ENCODE measurements around the gene GARIN1A.

GARIN1A gene

DNA sequence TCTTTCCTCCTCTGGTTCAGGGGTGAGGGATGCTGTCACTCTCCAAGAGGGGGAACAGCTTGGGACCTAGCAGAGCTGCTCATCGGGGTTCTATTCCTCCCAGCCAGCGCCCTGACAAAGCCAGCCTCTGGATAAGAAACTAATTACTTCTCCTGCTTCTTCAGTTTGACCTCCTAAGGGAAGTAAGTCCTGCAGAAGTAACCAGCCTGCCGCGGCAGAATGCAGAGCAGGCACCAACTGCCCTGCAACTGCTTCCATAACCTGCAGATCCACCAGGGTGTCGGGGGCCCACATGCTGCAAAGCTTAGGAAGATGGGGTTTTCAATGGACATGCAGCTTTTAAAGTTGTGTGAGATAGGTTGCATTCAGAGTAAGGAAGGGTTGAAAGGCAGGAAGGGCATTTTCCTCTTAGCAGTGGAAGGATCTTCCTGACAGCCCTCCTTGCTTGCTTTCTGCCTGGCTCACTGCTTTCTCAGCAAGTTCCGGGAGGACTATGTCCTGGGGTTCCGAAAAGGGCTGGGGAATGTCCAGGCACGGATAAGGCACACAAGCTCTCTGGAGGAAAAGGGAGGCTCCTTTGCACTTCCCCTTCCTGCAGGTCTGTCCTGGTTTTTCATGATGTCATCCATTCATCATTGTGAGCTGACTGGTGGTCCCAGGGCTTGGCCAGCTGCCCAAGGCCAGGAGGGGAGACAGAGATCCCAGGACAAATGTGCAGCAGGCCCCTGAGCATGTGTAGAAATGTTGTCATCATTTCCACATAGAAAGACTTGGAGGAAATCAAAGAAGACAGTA is 42.8 kb downstream of the GARIN1A start:
- DNase-seq (ENCODE audit: low read depth in 2 of 2, low spot score in 1 of 2) = no peak

DNA sequence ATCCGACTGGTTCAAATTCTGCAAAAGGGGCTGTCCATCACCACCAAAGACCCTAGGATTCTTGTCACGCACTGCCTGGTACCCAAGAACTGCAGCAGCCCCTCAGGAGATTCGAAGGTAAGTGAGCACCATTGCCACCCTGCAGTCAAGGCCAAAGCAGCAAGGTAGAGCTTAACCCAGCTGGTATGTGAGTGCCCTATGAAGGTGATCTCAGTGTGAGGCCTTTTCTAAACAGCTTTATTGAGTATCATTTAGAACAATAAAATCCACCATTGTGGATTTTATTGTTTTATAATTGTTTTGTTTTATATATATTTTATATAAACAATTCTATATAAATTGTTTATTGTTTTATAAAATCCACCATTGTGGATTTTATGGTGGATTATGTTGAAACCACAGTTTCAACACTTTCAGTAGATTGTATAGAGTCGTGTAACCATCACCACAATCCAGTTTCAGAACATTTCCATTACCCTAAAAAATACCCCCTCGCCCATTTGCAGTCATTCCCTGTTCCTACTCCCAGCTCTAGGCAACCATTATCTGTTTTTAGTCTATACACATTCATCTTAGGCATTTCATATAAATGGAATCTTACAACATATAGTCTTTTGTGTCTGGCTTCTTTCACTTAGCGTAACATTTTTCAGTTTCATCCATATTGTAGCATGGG is 47.0 kb downstream of the GARIN1A start:
- no peak for DNase-seq (ENCODE audit: low read depth in 2 of 2, low spot score in 1 of 2)

DNA sequence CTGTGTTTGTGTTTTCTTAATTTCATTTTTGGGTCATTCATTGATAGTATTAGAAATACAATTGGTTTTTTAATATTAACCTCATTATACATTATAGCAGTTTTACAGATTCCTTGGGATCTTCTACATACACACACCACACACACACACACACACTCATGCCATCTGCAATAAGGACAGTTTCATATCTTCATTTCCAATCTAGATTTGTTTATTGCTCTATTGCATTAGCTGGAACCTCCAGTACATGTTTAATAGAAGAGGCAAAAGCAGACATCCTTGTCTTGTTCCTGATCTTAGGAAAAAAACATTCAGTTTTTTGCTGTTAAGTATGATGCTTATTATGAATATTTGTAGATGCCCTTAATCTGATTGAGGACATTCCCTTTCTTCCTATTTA is 49.3 kb downstream of the GARIN1A start:
- DNase-seq (ENCODE audit: low read depth in 2 of 2, low spot score in 1 of 2) = no peak

Measured in stimulated activated CD8-positive, alpha-beta memory T cell treated with anti-CD3 and anti-CD28 coated beads, Interleukin-4, amount 100 ng/mL, for 4 hours (primary cell).